NCI-H1048 (cell line): ENCODE results near the gene PACS2.
"Not testable (repeated sequence)": the region's sequence is repeated elsewhere in the genome, so short reads cannot be mapped to it uniquely, and the experiment has no call there.

Experiments
- DNase-seq: peaks from one replicate; lab custom pipeline; 2025; lab: John Stamatoyannopoulos, UW

The PACS2 gene

DNA sequence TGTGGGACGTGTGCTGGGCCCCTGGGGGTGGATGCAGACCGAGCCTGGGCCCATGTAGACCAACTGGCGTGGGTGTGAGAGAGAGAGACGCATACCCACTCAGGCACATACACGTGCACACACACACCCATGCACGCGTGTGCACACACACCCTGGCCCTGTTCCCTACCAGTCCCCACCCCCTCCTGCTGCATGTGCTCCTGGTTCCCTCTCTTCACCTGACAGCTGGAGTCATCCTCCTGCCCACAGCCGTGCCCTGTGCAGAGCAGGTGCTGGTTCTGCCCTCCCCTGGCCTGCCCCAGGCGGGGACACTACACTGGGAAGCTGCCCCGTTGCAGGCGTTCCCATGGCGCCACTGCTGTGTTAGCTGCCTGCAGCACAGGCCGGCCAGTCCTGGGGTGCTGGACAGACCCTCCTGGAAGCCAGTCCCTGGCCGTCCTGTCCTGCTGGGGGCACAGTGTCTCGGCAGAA, 18.5 kb downstream of the PACS2 start:
- no peak for DNase-seq

GRCh38 chr14:105333613-105334364, 19.2 kb downstream of the PACS2 start:
- DNase-seq, result no peak

DNA sequence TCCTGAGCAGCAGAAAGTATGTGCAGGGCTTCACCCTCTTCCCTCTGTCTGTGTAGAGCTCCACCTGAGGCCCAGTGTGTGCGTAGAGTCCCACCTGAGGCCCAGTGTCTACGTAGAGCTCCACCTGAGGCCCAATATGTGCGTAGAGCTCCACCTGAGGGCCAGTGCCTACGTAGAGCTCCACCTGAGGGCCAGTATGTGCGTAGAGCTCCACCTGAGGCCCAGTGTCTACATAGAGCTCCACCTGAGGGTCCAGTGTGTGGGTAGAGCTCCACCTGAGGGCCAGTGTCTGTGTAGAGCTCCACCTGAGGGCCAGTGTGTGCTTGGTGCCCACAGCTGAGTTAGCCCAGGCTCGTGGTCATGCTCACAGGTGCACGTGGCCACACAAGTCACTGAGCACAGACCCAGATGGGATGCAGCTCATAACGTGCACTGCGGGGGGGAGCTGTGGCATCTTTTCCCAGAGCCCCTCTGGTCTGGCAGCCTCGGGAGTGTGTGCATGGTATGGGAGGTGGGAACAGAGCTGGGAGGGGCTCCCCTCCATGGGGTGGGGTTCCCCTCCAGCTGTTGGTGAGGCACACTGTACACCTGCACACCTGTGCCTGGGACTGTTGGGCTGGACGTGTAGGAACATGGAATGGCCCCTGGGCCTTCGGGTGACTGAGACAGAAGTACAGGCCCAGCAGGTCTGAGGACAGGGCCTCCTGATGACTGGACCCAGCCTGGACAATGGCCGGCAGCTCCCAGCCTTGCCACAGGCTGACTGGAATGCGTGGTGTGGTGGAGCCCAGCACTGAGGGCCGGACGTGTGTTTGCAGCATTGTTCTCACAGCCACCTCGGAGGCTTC, 20.1 kb downstream of the PACS2 start:
- DNase-seq, result no peak

DNA sequence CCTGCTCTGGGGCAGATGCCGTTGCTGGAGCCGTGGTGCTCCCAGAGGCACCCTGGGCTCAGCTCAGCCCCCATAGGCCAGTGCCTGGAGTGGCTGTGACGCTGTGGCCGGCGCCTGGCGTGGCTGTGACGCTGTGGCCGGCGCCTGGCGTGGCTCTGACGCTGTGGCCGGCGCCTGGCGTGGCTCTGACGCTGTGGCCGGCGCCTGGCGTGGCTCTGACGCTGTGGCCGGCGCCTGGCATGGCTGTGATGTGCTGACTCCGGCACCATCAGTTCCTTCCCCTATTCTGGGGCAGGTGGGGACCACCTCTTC, 20.6 kb downstream of the PACS2 start:
- DNase-seq, result not testable (repeated sequence)

DNA sequence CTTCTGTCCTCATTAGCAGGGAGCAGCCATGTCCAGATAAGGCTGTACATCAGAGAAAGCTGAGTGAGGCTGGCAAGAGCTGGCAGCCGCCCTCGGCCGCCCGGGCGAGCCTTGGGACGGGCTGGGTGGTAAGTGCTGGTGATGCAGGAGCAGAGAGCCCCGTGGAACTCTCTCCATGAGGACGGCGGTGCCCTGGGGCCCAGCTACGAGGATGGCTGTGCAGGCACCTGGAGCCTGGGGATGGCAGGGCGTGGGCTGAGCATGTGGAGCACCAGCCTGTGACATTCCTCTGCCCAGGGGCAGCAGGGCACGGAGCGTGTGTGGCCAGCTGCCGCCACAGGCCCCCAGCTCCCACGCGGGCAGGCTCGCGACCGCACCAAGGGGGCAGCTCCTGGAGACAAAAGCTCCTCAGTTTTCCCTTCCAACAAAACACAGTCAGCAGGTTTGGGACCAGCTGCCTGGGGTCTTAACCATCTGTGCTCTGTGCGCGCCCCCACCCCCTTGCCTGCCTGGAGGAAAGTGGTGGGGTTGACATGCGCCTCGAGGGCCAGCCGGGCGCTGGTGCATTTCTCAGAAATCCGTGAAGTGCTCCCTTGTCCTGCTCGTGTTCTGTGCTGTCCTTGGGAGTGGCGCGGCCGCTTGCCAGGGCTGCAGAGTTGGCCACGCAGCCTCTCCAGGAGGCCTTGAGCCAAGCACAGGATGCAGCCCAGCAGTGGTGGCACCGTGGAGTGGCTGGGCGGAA, 21.4 kb downstream of the PACS2 start:
- DNase-seq, result no peak

GRCh38 chr14:105336477-105337287, 22.1 kb downstream of the PACS2 start:
- DNase-seq, result no peak

DNA sequence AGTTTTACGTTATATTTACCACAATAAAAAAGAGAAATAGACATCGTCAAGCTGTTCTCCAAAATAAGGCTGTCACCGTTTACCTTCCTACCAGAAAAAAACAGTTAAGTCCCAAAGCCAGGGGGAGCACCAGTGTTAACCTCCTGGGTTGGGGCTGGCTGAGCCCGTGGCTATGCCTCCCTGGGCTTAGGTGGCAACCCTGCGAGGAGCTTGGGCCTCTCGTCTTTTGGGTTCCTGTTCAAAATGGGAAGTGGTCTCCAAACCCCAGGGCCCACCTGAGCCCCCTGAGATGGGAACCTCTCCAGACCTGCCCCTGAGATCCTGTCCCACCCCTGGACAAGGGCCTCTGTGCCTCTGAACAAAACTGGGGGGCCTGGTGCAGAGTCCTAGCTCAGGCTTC, 22.9 kb downstream of the PACS2 start:
- no peak for DNase-seq

- no peak for DNase-seq
Measured at GRCh38 chr14:105337966-105338741, 23.6 kb downstream of the PACS2 start.

GRCh38 chr14:105340821-105341733, 26.5 kb downstream of the PACS2 start:
- DNase-seq, result no peak

DNA sequence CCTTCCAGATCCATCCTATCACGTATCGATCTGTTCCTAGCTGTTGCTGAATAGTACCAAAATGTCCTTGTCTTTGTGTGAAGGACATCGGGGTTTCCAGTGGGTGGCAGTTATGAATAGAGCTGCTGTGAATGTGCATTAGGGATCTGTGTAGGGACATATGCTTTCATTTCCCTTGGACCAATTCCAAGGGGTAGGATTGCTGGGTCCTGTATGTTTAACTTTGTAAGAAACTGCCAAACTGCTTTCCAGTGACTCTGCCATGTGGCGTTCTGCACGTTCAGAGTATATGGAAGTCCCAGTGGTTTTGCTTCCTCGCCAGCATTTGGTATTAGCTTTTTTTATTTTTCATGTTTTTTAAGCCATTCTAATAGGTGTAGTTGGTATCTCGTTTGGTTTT, 28.6 kb downstream of the PACS2 start:
- no peak for DNase-seq

- DNase-seq, result no peak
Measured at GRCh38 chr14:105346200-105346533, 31.6 kb downstream of the PACS2 start.

DNA sequence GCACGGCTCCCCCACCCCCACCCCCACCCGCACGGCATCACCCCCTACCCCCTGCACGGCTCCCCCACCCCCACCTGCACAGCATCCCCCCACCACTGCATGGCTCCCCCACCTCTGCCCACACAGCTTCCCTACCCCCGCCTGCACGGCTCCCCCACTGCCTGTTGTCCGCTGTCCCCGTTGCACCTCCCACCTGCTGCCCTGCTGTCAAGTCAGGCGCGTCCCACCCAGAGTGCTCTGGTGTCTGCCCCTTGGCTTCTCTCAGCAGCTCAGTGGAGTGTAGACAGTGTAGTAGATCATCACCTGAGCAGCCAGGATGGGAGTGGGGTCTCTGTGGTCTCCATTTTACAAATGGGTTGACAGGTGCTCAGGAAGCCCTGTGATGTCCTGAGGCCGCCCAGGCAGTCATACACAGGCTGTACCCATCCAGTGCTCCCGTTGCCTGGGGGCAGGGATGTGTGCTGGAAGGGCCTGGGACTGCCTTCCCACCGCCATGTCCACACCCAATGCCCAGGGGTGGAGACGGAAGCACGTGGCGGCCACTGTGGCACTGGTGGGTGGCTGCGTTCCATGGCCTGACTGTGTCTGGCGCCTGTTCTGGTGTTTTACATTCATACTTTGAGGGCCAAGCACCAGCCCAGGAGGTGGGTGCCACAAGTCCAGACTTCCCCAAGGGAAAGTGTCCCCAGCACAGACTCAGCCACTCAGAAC, 32.5 kb downstream of the PACS2 start:
- no peak for DNase-seq

DNA sequence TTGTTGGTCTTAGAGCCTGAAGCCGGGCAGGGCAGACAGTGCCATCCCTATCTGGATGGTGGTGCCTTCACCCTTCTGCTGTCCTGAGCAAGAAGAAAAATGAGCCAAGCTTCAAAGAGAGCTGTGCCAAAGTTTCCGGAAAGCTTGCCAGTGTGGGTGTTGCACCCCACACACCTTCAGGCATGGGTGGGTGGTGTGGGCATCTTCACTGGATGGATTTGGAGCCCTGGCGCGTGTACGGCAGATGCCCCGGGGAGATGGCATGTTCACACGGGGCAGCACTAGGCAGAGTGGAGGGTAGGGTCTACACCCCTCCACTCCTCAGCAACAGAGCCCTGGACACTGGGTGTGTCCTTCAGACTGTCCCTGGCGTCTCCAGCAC, 33.0 kb downstream of the PACS2 start:
- DNase-seq, result no peak

- DNase-seq, result no peak
Measured at GRCh38 chr14:105348169-105348944, 33.8 kb downstream of the PACS2 start.

DNA sequence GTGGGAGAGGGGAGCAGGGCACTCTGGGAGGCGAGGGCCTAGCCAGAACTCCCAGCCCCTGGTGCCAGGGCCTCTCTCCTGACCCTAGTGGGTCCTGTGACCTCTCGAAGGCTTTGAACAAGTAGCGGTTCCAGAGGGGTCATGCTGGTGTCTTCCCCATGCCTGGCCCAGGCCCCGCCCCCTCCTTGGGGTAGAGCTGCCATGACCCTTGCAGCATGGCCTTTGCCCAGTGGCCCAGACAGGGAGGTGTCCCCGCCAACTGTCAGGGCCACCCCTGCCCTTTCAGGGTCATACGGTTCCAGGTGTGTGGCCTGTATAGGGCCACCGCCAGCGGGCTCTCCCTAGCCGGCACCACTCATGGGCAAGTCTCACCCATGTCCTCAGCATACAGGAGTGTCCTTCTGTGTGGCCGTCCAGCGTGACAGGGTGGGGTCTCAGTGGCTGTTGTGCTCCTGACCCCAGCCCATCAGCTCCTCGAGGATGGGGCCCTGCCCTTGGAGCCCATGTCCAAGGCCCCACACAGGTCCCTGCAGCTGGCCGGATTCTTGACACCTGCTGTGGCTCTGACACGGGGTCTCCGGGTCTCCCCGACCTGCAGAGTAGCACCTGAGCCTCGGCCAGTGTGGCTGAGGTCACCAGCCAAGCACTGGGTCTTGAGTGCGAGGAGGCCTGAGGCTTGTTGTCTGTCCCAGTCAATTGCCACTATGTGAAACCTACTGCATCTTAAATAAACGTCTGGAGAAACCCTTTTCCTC, 34.6 kb downstream of the PACS2 start:
- no peak for DNase-seq

DNA sequence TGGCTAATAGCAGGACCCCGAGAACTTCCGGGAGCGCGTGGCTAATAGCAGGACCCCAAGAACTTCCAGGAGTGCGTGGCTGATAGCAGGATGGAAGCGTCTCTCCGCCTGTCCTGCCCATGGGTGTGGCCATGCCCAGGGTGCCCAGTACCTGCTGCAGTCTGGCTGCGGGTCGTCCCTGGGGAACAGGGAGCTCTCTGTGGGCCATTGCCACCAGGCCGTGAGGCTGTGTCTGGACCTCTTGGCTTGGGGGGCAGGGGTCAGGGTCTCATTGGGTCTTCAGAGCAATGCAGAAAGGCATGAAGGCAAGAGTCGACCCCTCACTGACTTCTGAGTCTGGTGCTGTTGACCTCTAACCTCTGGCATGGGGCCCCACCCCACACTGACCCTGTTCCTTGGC, 35.4 kb downstream of the PACS2 start:
- no peak for DNase-seq

GRCh38 chr14:105350450-105351244, 36.1 kb downstream of the PACS2 start:
- no peak for DNase-seq
